Esophagus muscularis mucosa (tissue), 4 donors: Measurements from ENCODE around the gene WAC. TPM values are rescaled to one million over a fixed set of nuclear protein-coding genes. Genes with fewer than 3 reads are reported as not detected.

Source experiments
- DNase-seq: peaks from one replicate; pipeline ENCODE4 v3.0.0-alpha.2; 2017; ENCODE audit errors: extremely low spot score
- H3K27ac ChIP-seq, 4 donors: fragments of 200-600 bp; sonication (generic); replicated peaks in 1 of 4; 1 replicate in 3 of 4; 2 replicates in 1 of 4; pipeline ENCODE4 v1.5.1; 2016 to 2019; ENCODE audit warnings: mild to moderate bottlenecking in 1 of 4
- H3K27me3 ChIP-seq, 4 donors: fragments of 200-600 bp; sonication (generic); one replicate each; pipeline versions ENCODE4 v1.5.1 to v1.6.0; 2016 to 2019
- H3K36me3 ChIP-seq, 4 donors: fragments of 200-600 bp; sonication (generic); one replicate each; pipeline ENCODE4 v1.5.1; 2016 to 2019
- H3K4me1 ChIP-seq, 4 donors: fragments of 200-600 bp; sonication (generic); one replicate each; pipeline ENCODE4 v1.5.1; 2016 to 2019
- H3K4me3 ChIP-seq, 4 donors: fragments of 200-600 bp; sonication (generic); 1 replicate in 2 of 4; 2 replicates in 2 of 4; pipeline ENCODE4 v1.5.1; 2016 to 2019; ENCODE audit warnings: mild to moderate bottlenecking in 4 of 4, moderate library complexity in 1 of 4
- H3K9me3 ChIP-seq, 4 donors: fragments of 200-600 bp; sonication (generic); 1 replicate in 3 of 4; 2 replicates in 1 of 4; pipeline ENCODE4 v1.5.1; 2016 to 2019
- EP300 ChIP-seq: sonication (generic); formaldehyde crosslinking; IDR thresholded peaks from one replicate; pipeline ENCODE4 v1.6.1; 2017; ENCODE audit warnings: antibody characterized with exemption
- POLR2A ChIP-seq: fragments of 450-650 bp; IDR thresholded peaks from one replicate; pipeline ENCODE4 v1.6.1; 2017; ENCODE audit warnings: antibody characterized with exemption, moderate library complexity, mild to moderate bottlenecking, low read depth
- POLR2AphosphoS5 ChIP-seq, 2 donors: sonication (generic); formaldehyde crosslinking; IDR thresholded peaks; one replicate each; pipeline ENCODE4 v1.6.1; 2017; ENCODE audit warnings: antibody characterized with exemption in 2 of 2
- WGBS: methylation state at CpG from one replicate; pipeline ENCODE4 v1.1.5; 2018; 5-methylcytosine and 5-hydroxymethylcytosine counted together
- intact Hi-C: fragments of 100-400 bp; cut with DNase I; formaldehyde crosslinking; loops from one replicate; pipeline ENCODE4 v1.15.1; 2023
- total RNA-seq, 4 donors: library from RNA; depleted of rRNA; stranded (reverse); fragments of >200 nt; gene quantifications; one replicate each; pipeline versions ENCODE4 v1.1.0 to v1.2.1, GENCODE V29; 2016
- TF ChIP-seq, protein P1 (sequence below), 3 experiments: fragments of 200-600 bp in 2 of 3; fragments of 450-650 bp in 1 of 3; sonication (generic) in 2 of 3; IDR thresholded peaks; one replicate each; pipeline ENCODE4 v1.5.1; 2017 to 2019; ENCODE audit warnings: antibody characterized with exemption in 3 of 3, mild to moderate bottlenecking in 2 of 3, moderate library complexity in 1 of 3

Gene WAC
- total RNA-seq, 4 donors from 2014 or later = 115 to 157 (median 135) TPM

DNA sequence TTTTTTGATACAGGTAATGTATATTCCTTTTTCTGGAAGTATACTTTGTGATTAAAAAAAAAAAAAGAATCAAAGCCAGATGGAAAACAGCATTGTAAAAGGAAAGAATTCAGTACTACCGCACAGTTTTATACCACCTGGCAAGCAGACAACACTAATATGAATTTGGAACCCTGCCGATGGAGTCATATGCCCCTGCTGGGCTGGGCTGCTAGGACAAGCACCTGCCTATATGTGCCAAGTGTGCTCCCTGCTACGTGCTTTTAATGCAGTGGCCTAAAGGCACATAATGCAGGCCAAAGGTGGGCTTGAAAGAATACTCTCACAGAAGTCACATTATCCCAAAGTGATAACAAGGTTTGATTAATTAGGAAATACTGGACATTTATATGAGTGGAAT lies 29.8 kb upstream of the WAC start:
- no peak for DNase-seq
- intact Hi-C loops = no loop called here
- no peaks in the 10 kb centered on the region for H3K9me3 ChIP-seq
- peak overlapping the region in 1 of 4 donors; percentile 20 for H3K4me3 ChIP-seq
- 66% methylated on average over 3 of the region's 3 CpGs for WGBS
- TF ChIP-seq EP300 (no peak), POLR2A (no peak)
- TF ChIP-seq, protein P1, sequence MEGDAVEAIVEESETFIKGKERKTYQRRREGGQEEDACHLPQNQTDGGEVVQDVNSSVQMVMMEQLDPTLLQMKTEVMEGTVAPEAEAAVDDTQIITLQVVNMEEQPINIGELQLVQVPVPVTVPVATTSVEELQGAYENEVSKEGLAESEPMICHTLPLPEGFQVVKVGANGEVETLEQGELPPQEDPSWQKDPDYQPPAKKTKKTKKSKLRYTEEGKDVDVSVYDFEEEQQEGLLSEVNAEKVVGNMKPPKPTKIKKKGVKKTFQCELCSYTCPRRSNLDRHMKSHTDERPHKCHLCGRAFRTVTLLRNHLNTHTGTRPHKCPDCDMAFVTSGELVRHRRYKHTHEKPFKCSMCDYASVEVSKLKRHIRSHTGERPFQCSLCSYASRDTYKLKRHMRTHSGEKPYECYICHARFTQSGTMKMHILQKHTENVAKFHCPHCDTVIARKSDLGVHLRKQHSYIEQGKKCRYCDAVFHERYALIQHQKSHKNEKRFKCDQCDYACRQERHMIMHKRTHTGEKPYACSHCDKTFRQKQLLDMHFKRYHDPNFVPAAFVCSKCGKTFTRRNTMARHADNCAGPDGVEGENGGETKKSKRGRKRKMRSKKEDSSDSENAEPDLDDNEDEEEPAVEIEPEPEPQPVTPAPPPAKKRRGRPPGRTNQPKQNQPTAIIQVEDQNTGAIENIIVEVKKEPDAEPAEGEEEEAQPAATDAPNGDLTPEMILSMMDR (IDR thresholded peaks at IDR 0.05) = peak in 1 of 3 experiments; percentile 9
- H3K4me1 ChIP-seq = no peaks in the 10 kb centered on the region
- H3K27me3 ChIP-seq = no peaks in the 10 kb centered on the region
- H3K27ac ChIP-seq = no peak overlapping the region
- no peaks in the 10 kb centered on the region for H3K36me3 ChIP-seq

GRCh38 chr10:28505359-28505959 lies 27.5 kb upstream of the WAC start:
- DNase-seq = no peak
- Histone ChIP-seq H3K27me3 (no peaks in the 10 kb centered on the region), H3K4me1 (no peaks in the 10 kb centered on the region), H3K9me3 (no peaks in the 10 kb centered on the region), H3K4me3 (no peak overlapping the region), H3K27ac (no peak overlapping the region), H3K36me3 (no peaks in the 10 kb centered on the region)
- WGBS = 88% methylated on average over 4 of the region's 4 CpGs
- no peak for TF ChIP-seq POLR2A
- TF ChIP-seq, protein P1 (IDR thresholded peaks at IDR 0.05) = no peak
- intact Hi-C loops = no loop called here

- DNase-seq = no peak
- no peaks in the 10 kb centered on the region for H3K36me3 ChIP-seq
- H3K27ac ChIP-seq = no peak overlapping the region
- H3K4me3 ChIP-seq = no peak overlapping the region
- H3K27me3 ChIP-seq = no peaks in the 10 kb centered on the region
- no peaks in the 10 kb centered on the region for H3K4me1 ChIP-seq
- TF ChIP-seq POLR2A = no peak
- TF ChIP-seq, protein P1 (IDR thresholded peaks at IDR 0.05) = no peak
- no peak for TF ChIP-seq EP300
- no peak for TF ChIP-seq POLR2AphosphoS5 (IDR thresholded peaks at IDR 0.05)
- no peaks in the 10 kb centered on the region for H3K9me3 ChIP-seq
- WGBS = 80% methylated on average over 7 of the region's 7 CpGs
- intact Hi-C loops = no loop called here
Measured at GRCh38 chr10:28508304-28508925, 24.5 kb upstream of the WAC start.

GRCh38 chr10:28509286-28509685 lies 23.6 kb upstream of the WAC start:
- H3K27ac ChIP-seq = no peak overlapping the region
- no peaks in the 10 kb centered on the region for H3K27me3 ChIP-seq
- H3K9me3 ChIP-seq = no peaks in the 10 kb centered on the region
- no peak for DNase-seq
- TF ChIP-seq POLR2AphosphoS5 (IDR thresholded peaks at IDR 0.05) (no peak), EP300 (no peak), POLR2A (no peak)
- TF ChIP-seq, protein P1 (IDR thresholded peaks at IDR 0.05) = no peak
- intact Hi-C loops = no loop called here
- 87% methylated on average over 3 of the region's 3 CpGs for WGBS
- no peaks in the 10 kb centered on the region for H3K36me3 ChIP-seq
- no peak overlapping the region for H3K4me3 ChIP-seq
- no peaks in the 10 kb centered on the region for H3K4me1 ChIP-seq

DNA sequence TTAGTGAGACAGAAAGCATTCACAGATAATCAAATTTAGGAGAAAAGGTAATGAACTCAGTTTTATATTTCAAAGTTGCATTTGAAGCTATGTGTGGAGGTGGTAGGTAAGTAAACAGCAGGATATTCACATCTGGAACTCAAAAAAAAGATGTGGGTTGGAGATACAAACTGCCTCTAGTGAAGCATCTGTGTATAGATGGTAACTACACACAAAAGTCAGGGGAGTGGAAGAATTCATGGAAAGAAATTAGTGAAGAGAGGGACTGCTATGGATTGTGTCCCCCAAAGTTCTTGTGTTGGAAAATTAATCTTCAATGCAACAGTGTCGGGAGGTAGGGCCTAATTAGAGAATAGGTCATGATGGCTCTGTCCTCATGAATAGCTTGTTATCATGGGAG lies 18.3 kb upstream of the WAC start:
- Histone ChIP-seq H3K4me1 (no peaks in the 10 kb centered on the region), H3K27me3 (no peaks in the 10 kb centered on the region), H3K27ac (no peak overlapping the region), H3K36me3 (no peaks in the 10 kb centered on the region), H3K4me3 (no peak overlapping the region), H3K9me3 (peaks cover 0 to 3% (median 0%) of the 10 kb centered on the region in 4 donors)
- no peak for DNase-seq
- intact Hi-C loops = no loop called here
- TF ChIP-seq POLR2AphosphoS5 (IDR thresholded peaks at IDR 0.05) (no peak), EP300 (no peak), POLR2A (no peak)
- TF ChIP-seq, protein P1 (IDR thresholded peaks at IDR 0.05) = no peak
- WGBS = 93% methylated on average over 1 of the region's 1 CpG
